ENCODE measurements around the gene VOPP1. TPM values are rescaled to one million over a fixed set of nuclear protein-coding genes. Genes with fewer than 3 reads are reported as not detected.
A peak's percentile ranks its signal among the peaks of the same experiment; 100 is the strongest.
"Not testable (repeated sequence)": the region's sequence is repeated elsewhere in the genome, so short reads cannot be mapped to it uniquely, and the experiment has no call there.

The VOPP1 gene
- total and polyA plus RNA-seq, 11 donors: 9.9 to 58.0 (median 22.9) TPM

DNA sequence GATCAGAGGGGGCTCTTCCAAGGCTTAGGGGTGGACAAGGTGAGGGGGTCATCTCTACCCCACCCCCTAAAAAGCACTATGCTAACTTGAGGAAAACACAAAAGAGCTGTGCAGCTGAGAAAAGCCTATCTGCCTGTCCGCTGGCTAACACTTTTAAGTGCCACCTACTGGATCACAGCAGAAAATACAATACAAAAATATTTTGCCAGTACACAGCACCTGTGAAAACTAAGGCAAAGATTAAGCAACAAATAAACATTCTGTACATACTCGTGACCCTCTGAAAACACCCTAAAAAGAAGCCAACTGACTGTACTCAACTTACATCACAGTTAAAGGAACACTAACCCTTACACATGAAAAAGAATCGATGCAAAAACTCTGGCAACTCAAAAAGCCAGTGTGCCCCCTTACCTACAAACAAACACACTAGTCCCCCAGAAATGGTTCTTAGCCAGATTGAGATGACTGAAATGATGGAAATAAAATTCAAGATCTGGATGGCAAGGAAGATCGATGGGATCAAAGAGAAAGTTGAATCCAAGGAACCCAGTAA is 25.7 kb upstream of the VOPP1 start:
- intact Hi-C loops (cut with DNase I): loop anchor here in 9 of 10 donors (2.0 to 10.0 kb wide), 7 partner anchors 156 to 321 kb away; partner anchors contain the start of gene LANCL2 (in 1 of the 9)
- ATAC-seq: peak in 2 of 4 donors; percentile 44 to 46
- peaks cover 0 to 11% (median 1%) of the 10 kb centered on the region in 12 donors for H3K4me1 ChIP-seq
- H3K4me3 ChIP-seq, H3K27me3 ChIP-seq, DNase-seq, H3K27ac ChIP-seq, H3K36me3 ChIP-seq, H3K9me3 ChIP-seq: not testable (repeated sequence)
- TF ChIP-seq, protein P1, sequence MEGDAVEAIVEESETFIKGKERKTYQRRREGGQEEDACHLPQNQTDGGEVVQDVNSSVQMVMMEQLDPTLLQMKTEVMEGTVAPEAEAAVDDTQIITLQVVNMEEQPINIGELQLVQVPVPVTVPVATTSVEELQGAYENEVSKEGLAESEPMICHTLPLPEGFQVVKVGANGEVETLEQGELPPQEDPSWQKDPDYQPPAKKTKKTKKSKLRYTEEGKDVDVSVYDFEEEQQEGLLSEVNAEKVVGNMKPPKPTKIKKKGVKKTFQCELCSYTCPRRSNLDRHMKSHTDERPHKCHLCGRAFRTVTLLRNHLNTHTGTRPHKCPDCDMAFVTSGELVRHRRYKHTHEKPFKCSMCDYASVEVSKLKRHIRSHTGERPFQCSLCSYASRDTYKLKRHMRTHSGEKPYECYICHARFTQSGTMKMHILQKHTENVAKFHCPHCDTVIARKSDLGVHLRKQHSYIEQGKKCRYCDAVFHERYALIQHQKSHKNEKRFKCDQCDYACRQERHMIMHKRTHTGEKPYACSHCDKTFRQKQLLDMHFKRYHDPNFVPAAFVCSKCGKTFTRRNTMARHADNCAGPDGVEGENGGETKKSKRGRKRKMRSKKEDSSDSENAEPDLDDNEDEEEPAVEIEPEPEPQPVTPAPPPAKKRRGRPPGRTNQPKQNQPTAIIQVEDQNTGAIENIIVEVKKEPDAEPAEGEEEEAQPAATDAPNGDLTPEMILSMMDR (IDR thresholded peaks at IDR 0.05): peak; percentile 19 to 61 (median 50)
- WGBS, 4 donors: 42 to 48% (median 45%) methylated on average over 4 of the region's 4 CpGs

DNA sequence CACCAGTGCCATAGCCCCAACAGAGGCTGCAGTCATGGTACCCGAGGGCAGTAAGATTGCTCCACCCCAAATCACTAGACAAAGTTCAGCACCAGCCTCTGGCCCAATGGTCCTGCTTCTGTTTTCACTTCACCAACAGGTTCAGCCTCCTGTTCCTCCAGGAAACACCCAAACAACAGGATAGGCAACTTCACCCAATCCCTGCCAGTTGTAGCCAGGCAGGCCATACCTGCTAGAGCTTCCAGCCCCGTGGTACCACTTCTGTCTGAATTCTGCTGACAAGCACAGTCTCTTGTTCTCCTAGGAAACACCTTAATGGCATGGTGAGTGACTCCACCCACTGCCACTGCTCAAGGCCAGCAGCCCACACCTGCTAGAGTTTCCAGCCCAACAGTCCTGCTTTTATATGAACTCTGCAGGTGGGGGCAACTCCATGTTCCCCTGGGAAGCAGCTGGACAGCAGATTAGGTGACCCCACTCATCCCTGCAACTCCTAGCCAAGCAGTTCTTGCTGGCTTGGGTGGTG is 25.0 kb upstream of the VOPP1 start:
- ATAC-seq: peak in 1 of 4 donors; percentile 19
- peaks cover 0 to 13% (median 2%) of the 10 kb centered on the region in 12 donors for H3K4me1 ChIP-seq

DNA sequence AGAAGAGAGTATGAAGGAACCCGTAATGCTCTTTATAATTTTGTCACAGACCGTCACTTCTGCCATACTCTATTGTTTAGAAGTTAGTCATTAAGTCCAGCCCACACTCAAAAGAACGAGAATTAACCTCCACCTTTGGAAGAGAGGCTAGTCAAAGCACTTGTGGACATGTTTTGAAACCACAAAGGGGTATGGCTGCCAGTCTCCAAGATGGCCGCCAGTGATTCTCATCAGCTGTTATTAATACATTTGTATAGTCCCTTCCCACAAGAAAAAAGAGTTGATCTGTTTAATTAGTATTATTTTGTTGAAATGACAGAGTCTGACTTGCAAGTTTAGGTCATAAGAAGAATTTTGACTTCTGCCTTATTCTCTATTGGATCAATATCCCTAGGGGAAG is 23.2 kb upstream of the VOPP1 start:
- WGBS, 4 donors: 89 to 95% (median 93%) methylated on average over 4 of the region's 4 CpGs
- intact Hi-C loops (cut with DNase I): loop anchor here in 8 of 10 donors (2.0 to 10.0 kb wide), 7 partner anchors 153 to 318 kb away; partner anchors contain the start of gene LANCL2 (in 1 of the 8)
- TF ChIP-seq, protein P1 (IDR thresholded peaks at IDR 0.05): no peak
- TF ChIP-seq POLR2A (IDR thresholded peaks at IDR 0.05): no peak
- no peak for ATAC-seq
- H3K36me3 ChIP-seq: no peaks in the 10 kb centered on the region
- no peak overlapping the region for H3K4me3 ChIP-seq
- H3K27me3 ChIP-seq: peaks cover 0 to 10% (median 0%) of the 10 kb centered on the region in 9 donors
- H3K4me1 ChIP-seq: peaks cover 0 to 13% (median 2%) of the 10 kb centered on the region in 12 donors
- no peak overlapping the region for H3K27ac ChIP-seq
- no peaks in the 10 kb centered on the region for H3K9me3 ChIP-seq
- no peak for DNase-seq

More for the DNA sequence above, 25.0 kb upstream of the VOPP1 start:
- not testable (repeated sequence) for H3K27me3 ChIP-seq, DNase-seq, H3K36me3 ChIP-seq, H3K27ac ChIP-seq, H3K9me3 ChIP-seq, H3K4me3 ChIP-seq
- intact Hi-C loops (cut with DNase I): loop anchor here in 9 of 10 donors (2.0 to 10.0 kb wide), 7 partner anchors 155 to 320 kb away; partner anchors contain the start of gene LANCL2 (in 1 of the 9)
- 51 to 63% (median 56%) methylated on average over 1 to 2 of the region's 2 CpGs for WGBS, 4 donors

DNA sequence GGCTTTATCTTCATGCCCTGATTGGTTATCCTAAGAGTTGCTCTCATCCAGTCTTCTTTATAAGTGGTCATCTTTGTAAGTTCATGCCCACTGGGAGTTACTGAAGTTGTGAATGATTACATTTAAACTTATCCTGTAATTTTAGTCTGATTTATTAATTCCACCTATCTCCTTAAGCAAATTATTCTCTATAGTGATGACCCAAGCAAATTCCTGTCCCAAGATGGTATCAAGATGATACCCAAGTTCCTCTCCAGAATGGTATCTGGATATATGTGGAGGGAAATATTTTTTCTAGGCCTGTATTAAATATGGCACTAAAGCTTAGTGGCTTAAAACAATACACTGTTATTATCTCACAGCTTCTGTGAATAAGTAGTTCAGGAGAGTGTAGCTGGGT is 22.6 kb upstream of the VOPP1 start:
- Histone ChIP-seq H3K9me3 (no peaks in the 10 kb centered on the region), H3K27ac (no peak overlapping the region), H3K27me3 (peaks cover 0 to 10% (median 0%) of the 10 kb centered on the region in 9 donors), H3K4me3 (no peak overlapping the region), H3K4me1 (peaks cover 0 to 13% (median 2%) of the 10 kb centered on the region in 12 donors), H3K36me3 (no peaks in the 10 kb centered on the region)
- ATAC-seq (no peak), DNase-seq (no peak)
- no peak for TF ChIP-seq POLR2A (IDR thresholded peaks at IDR 0.05)
- TF ChIP-seq, protein P1 (IDR thresholded peaks at IDR 0.05): no peak
- intact Hi-C loops (cut with DNase I): loop anchor here in 9 of 10 donors (2.0 to 10.0 kb wide), 9 partner anchors 153 to 318 kb away; partner anchors contain the start of gene LANCL2 (in 1 of the 9)
